CD4-positive, alpha-beta T cell treated with Interleukin-1 beta for 1 hour (primary cell): ENCODE data around the gene SIX1.
A peak's percentile ranks its signal among the peaks of the same experiment; 100 is the strongest.

Source experiments
- DNase-seq, 2 donors: peaks; one replicate each; pipeline ENCODE4 v3.0.0-alpha.2; 2020 to 2022

The SIX1 gene

GRCh38 chr14:60648934-60649874 lies at the start of gene SIX1:
Gene SIX1, minus strand, starts transcription at chr14:60649477. Its CDS starts 288 bp downstream, at chr14:60649189.
- peak in 1 of 2 donors; percentile 20 for DNase-seq

DNA sequence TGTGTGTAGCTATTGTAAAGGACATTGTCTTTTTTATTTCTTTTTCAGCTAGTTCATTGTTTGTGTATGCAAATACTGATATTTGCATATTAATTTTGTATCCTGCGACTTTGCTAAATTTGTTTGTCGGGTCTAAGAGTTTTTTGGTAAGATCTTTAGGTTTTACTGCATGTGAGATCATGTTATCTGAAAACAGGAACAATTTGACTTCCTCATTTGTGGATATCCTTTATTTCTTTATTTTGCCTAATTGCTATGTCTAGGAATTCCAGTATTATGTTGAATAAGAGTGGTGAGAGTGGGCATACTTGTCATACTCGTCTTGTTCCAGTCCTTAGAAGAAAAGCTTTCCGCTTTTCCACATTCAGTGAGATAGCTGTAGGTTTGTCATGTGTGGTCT lies 46.0 kb upstream of the SIX1 start:
- no peak for DNase-seq

DNA sequence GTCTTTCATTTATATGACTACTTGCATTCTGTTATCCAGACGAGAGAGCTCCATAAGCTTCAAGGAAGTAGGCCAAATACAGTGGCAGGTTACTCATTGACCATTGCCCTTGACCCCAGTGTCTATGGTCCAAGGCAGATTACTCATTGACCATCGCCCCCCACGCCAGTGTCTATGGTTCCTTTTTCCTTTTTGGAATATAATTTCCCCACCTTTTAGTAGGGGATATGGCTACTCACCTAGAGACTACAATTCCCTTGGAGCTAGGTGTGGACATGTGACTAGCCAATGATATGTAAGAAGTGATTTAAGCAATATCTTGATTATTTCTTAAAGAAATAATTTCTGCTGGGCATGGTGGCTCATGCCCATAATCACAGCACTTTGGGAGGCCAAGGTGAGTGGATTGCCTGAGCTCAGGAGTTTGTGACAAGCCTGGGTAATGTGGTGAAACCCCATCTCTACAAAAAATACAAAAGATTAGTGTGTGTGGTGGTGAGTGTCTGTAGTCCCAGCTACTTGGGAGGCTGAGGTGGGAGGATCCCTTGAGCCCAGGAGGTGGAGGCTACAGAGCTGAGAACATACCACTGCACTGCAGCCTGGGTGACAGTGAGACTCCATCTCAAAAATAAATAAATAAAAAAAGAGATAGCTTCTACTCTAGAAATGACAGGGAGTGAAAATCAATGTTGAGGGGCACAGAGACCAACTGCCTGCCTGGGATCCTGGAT lies 42.3 kb upstream of the SIX1 start:
- no peak for DNase-seq

GRCh38 chr14:60686865-60687264 lies 37.6 kb upstream of the SIX1 start:
- no peak for DNase-seq

- no peak for DNase-seq
These were observed 34.9 kb upstream of the SIX1 start for GRCh38 chr14:60684203-60684602.

- DNase-seq = no peak
These were observed 32.0 kb upstream of the SIX1 start for GRCh38 chr14:60681271-60681670.

DNA sequence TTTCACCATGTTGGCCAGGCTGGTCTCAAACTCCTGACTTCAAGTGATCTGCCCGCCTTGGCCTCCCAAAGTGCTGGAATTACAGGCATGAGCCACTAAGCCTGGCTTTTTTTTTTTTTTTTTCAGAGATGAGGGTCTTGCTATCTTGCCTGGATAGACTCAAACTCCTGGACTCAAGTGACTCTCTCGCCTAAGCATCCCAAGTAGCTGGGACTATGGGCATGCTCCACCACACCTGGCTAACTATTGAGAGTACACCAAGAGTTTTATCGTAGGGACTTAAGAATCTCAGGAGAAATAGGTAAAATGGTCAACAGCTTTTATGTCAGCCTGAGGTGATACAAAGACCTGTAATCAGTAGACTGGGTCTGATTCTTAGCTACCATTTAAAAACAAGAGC lies 31.2 kb upstream of the SIX1 start:
- DNase-seq = no peak

DNA sequence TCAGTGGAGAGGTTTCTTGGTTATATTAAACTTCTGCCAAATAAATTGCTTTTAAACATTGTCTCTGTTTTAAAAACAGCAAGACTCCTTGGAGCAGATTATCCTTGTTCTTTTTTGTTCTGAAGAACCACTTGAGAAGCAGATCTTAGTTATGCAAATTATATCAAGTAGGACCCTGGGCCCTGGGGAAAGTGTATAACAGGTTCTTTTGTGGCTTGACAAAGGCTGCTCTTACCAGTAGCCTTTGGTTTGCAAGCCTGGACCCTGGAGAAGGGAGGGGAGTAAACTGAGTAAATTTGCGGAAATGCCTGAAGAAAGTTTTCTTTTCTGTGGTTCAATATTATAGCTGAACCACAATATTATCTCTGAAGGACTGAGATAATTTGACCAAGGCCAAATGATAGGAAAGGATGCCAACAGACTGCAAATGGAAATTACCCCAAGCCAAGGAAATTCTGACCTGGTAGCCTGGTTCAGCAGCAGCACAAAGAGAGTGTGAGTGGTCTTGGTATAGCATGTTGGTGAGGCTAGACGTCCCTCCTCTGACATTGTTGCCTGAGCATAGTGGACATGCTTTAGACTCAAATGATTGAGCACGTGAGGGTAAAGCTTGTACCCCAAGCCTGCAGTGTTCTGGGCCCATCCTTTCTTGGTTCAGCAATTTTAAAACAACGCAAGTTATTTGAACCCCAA lies 30.4 kb upstream of the SIX1 start:
- DNase-seq = no peak

DNA sequence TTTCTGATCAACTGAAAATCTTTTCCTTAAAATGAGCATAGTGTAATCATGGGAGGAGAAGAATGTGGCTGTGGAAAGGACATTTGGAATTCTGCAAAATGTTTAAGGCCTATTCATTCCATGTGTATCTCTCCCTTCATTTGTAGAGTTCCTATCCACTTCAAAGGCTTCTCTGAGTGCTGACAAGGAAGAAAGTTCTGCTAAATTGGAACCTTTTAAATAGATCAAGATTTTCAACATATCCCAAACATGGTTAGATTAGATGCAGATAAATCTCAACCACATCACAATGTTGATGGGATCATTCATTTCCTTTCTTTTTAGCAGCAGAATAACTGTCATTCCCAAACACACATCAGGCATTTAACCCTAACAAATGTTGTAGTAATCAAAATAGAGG lies 28.4 kb upstream of the SIX1 start:
- DNase-seq = no peak

DNA sequence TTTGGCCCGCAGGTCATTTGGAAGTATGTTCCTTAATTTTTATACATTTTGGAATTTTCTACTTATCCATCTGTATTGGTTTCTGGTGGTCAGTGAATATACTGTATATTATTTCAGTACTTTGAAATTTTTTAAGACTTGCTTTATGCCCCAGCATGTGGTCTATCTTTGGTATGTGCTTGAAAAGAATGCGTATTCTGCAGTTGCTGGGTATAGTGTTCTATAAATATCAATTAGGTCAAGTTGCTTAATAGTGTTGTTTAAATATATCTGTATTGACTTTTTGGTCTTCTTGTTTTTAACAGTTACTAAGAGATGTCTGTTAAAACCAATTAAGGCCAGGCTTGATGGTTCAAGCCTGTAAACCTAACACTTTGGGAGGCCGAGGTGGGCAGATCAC lies 21.7 kb upstream of the SIX1 start:
- DNase-seq = no peak

DNA sequence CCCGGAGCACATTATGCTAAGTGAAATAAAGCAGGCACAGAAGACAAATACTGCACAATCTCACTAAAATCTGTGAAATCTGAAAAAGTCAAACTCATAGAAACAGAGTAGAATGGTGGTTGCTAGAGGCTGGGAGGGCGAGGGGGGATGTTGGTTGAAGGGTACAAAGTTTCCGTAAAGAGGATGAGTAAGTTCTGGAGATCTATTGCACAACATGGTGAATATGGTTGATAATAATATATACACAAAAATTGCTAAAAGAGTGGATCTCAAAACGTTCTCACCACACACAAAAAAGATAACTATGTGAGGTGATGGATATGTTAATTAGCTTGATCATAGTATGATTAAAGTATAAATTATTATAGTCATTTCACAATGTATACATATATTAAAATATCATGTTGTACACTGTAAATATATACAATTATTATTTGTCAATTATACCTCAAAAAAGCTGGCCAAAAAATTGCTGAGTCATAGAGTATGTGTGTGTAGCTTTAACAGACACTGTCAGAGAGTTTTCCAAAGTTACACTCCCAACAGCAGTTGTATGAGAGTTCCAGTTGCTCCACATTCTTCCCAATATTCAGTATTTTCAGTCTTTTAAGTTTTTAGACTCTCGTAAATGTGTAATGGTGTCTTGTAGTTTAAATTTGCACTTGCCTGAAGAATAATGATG lies 19.3 kb upstream of the SIX1 start:
- DNase-seq = no peak

DNA sequence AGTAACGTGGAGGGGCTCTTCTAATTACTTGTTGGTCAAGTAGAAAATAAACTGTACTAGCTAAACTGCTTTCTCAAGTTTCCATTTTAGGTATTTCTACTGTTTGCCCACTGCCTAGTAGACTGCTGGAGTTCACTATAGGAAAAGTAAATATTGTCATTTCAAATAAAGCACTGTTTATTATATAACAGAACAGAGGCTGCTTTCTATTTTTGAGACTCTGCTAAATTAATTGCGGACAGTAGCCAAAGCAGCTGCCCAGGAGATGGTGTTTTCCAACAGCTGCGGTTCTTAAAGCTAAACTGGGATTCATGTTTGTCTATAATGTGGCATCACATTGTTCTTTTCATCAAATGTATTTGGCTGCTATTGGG lies 15.9 kb upstream of the SIX1 start:
- DNase-seq = no peak

- DNase-seq = no peak
These were observed 13.7 kb upstream of the SIX1 start for GRCh38 chr14:60662982-60663381.

DNA sequence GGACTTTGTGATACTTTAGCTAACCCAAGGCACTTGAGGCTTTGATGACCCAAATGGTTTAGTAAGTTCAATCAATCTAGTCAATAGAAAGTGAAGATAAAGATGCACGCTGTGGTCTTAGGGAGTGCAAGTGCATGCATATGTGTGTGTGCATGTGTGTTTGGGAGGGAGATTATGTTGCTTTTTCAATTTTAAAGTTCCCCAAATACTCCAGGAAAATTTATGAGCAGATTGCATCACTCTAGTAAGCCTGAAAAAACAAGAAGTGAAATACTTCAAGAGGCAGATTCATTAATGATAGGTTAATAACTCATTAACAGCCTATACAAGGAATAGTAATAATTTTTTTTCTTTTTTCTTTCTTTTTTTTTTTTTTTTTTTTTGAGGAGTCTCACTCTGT lies 12.4 kb upstream of the SIX1 start:
- no peak for DNase-seq

- DNase-seq = no peak
These were observed 9.8 kb upstream of the SIX1 start for GRCh38 chr14:60658909-60659585.

- DNase-seq = no peak
These were observed 9.0 kb upstream of the SIX1 start for GRCh38 chr14:60658211-60658690.

DNA sequence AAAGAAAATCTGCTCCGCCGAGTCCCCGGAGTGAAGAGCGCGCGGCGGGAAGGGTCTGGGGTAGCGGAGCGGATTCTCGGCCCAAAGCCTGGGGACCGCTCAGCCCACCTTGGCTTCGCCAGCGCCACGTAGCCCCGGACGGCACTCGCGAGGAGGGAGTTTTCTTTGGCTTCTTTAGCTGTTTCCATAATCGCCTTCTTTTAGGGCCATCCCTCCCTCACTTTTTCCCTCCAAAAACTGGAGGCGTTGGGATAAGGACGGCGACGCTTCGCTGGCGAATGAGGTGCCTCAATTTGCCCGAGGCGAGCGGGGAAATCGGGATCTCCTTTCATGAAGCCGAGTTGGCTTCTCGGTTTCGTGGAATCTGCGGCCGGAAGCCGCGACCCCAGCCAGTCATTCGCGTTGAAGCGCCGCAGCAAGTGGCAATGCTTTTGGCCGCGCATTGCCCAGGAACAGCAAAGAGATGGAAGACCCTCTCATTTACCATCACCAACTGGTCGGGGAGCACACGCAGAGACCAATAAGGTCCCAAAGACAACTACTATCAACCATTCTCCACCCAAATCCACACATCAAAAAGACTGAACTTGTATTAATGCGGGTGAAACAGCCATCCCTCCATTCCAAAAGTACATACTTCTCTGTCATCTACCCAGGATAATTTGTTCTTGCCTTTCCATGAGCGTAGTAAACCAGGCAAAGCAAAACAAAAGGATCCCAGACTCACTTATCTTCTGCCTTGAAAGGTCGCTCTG lies 8.4 kb upstream of the SIX1 start:
- DNase-seq = no peak

DNA sequence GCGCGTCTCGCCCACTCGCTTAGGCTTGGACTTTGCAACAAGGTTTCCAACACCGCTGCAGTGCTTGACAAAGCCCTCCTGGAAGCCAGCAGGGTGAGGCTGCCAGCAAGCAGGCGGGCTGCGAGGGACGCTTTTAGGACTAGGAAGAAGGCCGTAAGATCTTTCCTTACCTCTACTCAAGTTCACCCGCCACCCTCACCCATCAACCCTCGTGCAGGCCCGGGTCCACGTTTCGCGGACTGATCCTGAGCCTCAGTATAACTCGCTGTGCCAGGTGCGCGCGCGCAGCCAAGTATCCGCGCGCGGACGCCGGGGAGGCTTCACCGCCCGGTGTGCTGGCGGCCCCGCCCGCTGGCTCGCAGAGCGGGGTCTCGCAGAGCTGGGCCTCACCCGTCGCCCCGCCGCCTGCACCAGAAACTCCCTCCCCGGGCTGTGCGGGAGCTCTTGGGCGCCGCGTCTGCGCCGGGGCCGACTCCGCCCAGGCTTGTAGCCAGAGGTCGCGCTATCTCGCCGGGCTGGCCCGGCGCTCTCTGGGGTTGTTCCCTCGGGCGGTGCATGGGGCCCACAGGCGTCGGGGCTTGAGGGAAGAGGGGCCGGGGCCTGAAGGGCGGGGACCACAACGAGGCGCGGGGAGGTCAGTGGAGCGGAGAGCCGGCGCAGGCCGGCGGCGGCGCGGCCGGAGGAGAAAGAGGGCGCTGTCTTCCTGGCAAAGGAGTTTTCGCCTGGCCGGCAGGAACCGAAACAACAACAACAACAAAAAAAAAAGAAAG lies 7.6 kb upstream of the SIX1 start:
- peak in 1 of 2 donors; percentile 38 for DNase-seq

- DNase-seq = no peak
These were observed 6.8 kb upstream of the SIX1 start for GRCh38 chr14:60655898-60656685.
